Measurements from ENCODE around the gene IFI16.

Gene IFI16

DNA sequence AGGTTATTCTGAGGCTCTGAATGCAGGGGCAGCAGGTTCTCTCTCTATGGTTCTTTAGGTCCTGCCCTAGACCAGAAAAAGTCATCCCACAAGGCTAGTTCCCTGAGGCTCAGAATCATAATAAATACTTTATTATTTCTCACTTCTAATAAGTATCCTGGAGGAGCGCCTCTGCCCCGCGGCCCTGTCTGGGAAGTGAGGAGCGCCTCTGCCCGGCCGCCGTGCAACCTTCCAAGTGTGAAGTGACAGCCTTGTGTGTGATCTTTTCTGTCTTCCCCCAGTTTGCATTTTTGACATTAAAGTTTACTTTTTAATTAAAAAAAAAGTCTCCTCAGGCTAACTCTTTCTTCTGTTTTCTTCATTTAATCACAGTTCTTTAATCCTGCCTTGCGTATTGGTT, 55.4 kb downstream of the IFI16 start:
- no peak for DNase-seq (ENCODE audit: low read depth in 2 of 2)

GRCh38 chr1:159066108-159066507, 56.4 kb downstream of the IFI16 start:
- DNase-seq (ENCODE audit: low read depth in 2 of 2), result no peak

GRCh38 chr1:159067699-159068621, 58.3 kb downstream of the IFI16 start:
- no peak for DNase-seq (ENCODE audit: low read depth in 2 of 2)

DNA sequence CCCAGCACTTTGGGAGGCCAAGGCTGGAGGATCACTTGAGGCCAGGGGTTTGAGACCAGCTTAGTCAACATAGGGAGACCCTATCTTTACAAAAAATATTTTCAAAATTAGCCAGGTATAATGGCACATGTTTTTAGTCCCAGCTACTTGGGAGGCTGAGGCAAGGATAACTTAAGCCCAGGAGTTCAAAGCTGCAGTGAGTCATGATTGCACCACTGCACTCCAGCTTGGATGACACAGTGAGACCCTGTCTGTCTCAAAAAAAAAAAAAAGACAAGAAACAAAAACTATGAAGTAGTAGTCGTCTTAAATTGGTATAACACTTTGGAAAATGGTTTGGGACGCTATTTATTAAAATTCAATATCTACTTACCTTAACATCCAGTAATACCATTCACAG, 59.2 kb downstream of the IFI16 start:
- DNase-seq (ENCODE audit: low read depth in 2 of 2), result no peak

GRCh38 chr1:159071970-159072582, 62.4 kb downstream of the IFI16 start:
- DNase-seq (ENCODE audit: low read depth in 2 of 2), result no peak

GRCh38 chr1:159076438-159077119, 66.9 kb downstream of the IFI16 start, which contains the start of gene AIM2:
AIM2 (minus strand) TSS chr1:159076766; CDS start chr1:159073499, 3,267 bp downstream.
- peak; percentile 42 to 59 for DNase-seq (ENCODE audit: low read depth in 2 of 2)

- DNase-seq (ENCODE audit: low read depth in 2 of 2), result peak; percentile 94 to 98
These were observed 67.6 kb downstream of the IFI16 start for GRCh38 chr1:159077120-159077961.

DNA sequence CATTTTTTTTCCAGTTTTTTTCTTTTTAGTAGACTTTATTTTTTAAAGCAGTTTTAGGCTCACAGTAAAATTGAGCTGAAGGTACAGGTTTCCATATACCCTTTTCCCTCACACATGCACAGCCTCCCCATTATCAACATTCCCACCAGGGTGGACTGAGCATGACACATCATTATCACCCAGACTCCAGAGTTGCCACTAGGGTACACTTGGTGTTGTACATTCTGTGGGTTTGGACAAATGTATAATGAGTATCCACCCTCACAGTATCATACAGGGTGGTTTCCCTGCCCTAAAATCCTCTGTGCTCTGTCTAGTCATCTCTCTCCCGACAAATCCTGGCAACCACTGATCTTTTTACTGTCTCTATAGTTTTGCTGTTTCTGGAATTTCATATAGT, 69.8 kb downstream of the IFI16 start:
- no peak for DNase-seq (ENCODE audit: low read depth in 2 of 2)

GRCh38 chr1:159081626-159082025, 71.9 kb downstream of the IFI16 start:
- no peak for DNase-seq (ENCODE audit: low read depth in 2 of 2)

- no peak for DNase-seq (ENCODE audit: low read depth in 2 of 2)
These were observed 73.3 kb downstream of the IFI16 start for GRCh38 chr1:159083013-159083412.

DNA sequence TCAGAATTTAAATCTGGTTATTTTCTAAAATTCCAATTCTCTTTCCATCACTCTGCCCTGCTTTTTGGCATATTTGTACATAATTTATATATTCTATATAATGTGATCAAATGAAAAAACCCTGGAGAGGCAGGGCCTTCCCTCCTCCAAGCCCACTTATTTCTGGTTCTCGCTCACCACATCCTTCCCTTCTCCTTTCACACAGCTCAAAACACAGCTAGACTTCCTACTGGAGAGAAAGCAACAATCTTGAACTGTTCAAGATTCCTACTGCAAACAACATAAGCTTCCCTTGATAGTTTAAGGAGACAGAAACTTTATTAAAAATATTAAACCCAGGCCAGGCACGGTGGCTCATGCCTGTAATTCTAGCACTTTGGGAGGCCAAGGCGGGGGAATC, 74.4 kb downstream of the IFI16 start:
- DNase-seq (ENCODE audit: low read depth in 2 of 2), result no peak

DNA sequence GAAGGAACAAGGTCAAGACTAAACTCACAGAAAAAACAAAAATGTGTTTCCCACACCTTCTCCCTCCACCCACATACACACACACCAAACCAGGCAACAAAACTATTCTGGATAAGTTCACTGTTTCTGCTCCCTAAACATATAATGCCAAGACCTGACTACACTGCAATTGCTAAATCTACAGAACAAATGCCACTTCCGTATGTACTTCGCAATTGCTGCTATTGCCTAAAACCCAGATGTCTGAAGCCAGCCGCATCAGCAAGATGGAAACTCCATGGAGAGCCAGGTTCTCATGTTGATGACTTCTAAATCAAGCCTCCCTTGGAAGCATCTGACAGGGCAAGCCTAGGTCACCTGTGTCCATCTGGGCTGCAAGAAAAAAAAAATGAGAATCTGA, 75.2 kb downstream of the IFI16 start:
- no peak for DNase-seq (ENCODE audit: low read depth in 2 of 2)

DNA sequence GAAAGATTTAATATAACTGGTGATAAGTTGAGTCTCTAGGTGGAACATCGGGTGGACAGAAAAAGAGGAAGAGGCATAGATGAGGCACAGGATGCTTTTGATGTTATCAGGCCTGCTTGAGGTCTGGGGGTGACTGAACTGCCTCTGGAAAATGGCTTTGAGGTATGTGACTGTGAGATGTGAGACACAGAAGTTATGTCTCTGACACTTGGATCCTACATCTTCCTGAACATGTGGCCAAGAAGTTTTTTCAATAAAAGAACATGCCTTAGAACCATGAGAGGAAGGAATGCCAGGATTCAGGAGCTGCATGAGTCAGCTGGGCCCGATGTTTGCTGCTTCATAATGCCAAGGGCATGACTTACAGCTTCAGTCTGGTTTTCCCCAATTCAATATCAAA, 78.3 kb downstream of the IFI16 start:
- no peak for DNase-seq (ENCODE audit: low read depth in 2 of 2)

DNA sequence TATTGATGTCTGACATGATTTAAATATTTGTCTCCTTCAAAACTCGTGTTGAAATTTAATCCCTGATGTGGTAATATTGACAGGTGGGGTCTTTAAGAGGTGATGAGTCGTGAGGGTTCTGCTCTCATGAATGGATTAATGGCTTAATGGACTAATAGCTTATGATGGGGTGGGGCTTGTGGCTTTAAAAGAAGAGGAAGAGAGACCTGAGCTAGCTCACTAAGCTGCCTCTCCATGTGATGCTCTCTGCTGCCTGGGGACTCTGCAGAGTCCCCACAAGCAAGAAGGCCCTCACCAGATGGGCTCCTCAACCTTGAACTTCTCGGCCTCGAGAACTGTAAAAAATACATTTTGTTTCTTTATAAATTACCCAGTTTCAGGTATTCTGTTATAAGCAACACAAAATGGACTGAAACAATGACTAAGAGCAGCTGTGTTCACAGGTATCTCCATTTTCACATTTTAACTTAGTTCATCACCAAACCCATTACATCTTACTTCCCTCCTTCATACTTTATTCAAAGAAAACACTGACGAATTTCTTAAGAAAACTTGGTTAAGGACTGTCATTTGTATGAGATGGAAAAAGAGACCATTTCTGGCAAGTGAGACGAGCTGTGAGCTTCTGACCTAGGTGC, 79.0 kb downstream of the IFI16 start:
- no peak for DNase-seq (ENCODE audit: low read depth in 2 of 2)

DNA sequence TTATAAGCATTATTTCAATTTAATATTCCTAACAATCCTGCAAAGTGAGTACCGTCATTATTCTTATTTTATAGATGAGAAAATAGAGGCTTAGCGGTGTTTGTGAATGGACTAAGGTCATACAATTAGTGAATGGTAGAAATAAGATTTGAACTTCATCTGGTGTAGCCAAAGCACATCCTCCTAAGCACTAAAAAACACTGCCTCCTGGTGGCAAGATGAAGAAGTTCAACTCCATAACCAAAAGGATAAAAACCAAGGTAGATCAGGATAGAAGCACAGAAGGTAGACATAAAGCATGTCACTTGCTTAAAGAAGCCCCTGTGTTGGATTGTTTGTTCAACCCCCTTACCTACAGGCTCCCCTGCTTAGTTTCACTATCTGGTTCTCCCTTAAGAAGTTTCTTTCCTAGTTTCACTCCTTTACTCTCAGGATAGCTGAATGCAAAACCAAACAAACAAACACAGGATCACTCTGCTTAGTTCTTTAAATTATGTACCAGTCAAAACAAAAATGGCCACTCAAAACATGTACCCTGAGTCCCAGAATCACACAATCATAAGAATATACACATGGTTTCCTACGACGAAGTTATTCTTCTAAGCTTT, 79.6 kb downstream of the IFI16 start:
- DNase-seq (ENCODE audit: low read depth in 2 of 2), result no peak

DNA sequence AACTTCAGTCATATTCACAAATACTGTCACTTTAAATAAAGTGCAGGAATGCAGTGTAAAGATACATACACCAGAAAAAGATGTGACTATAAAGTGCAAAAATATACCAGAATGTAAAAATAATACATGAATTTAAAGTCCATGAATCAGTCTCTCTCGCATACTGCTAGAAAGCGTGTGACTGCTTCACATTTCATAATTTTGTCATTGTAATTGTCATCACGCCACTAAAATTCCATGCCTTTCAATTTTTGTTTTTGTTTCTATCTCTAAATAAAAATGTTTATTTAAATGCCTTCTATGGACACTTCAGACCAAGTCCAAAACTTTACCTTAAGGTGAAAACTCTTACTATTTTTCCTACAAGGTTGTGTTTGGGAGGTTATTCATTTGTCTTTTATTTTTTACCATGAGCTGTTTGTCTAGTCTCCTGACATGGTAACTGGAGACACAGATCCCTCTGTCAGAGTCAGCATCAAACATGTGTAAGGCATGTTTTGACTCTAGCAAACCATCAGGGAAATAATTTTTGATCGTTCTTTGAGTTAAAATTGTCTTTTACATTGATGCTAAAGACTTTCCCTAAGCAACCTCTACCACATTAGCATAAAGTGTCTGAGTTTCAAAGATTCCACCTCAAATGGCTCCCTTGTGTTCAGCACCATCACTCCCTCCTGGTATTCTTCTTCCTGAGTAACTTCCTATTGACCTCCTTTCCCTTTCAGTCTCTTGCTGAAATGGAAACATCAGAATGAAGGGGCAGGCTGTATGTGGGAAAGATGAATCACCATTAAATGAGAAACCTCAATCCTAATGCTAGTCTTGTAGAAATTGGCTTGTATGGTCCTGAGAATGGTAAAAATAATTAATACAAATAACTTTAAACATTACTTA, 80.8 kb downstream of the IFI16 start:
- DNase-seq (ENCODE audit: low read depth in 2 of 2), result no peak

- DNase-seq (ENCODE audit: low read depth in 2 of 2), result no peak
These were observed 81.5 kb downstream of the IFI16 start for GRCh38 chr1:159091180-159091560.

DNA sequence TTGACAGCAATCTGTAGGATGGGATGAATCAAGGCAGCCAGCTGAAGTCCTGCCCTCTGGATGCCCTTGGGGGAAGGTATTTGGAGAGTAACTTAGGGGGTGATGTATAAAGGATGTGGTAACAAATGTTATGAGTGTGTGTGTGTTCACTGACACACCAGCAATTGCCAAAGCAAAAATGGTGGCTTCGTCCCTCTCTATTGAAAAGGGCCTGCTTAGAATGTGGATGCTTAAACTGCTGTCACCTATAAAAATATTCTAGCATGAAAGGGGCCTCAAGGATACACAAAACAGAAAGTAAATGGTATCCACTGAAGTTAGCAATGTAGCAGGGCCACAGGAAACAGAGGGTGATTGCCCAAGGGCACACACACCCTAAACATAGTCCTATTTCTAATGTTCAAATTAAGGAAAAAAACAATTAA, 81.9 kb downstream of the IFI16 start:
- DNase-seq (ENCODE audit: low read depth in 2 of 2), result no peak

DNA sequence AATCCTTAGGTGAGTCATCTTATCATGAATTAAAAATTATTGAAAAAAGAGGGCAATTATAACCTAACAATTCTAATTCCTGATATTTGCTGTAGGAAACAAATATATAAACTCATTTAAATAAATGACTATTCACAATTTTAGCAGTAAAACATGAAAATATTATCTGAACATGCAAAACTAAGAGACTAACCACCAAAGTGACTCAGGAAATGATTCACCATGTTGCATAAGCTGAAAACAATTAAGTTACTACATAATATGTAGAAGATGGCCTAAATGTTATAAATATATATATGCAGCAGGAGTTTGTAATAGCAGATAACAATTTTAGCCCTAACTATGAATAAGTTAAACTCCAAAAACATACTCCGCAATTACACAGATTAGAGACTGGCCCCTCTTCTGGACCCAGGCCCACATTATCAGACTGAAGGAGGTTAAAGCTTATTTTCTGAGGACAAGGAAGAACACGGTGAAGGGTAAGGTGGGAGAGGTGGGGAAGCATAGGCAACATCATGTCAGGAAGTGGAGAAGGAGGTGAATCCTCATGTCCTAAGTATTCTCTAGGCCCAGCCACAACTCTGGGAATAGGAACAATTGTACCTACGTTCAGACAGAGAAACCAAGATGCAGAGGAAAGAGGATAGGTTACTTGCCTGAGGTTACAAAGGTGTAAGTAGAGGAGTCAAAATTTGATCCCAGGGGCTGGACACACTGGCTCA, 82.5 kb downstream of the IFI16 start:
- DNase-seq (ENCODE audit: low read depth in 2 of 2), result no peak

All from stimulated activated CD4-positive, alpha-beta T cell treated with anti-CD3 and anti-CD28 coated beads, Interleukin-4, amount 100 ng/mL, for 48 hours (primary cell).